ENCODE results near the gene UPK3A.
A peak's percentile ranks its signal among the peaks of the same experiment; 100 is the strongest.

UPK3A gene

DNA sequence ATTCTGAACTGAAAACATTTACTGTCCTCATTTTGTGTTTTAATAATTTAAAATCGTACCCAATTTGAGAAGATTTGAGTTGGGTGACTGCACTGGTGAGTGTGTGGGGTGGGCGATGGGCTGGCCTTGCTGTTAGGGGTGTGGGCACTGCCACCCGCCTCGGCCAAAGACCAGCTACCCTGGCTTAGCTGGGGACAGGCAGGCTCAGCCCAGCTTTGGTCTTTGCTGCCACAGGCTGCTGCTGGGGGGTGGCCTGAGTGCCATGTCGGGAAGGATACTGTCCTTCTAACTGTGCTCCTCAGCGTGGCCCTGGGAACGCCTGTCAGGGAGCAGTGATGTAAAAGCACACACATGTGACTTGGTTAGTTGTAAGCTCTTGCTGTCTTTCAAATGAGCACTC is 47.3 kb downstream of the UPK3A start:
- no peak for DNase-seq

GRCh38 chr22:45334068-45334467 is 49.3 kb downstream of the UPK3A start:
- DNase-seq = no peak

DNA sequence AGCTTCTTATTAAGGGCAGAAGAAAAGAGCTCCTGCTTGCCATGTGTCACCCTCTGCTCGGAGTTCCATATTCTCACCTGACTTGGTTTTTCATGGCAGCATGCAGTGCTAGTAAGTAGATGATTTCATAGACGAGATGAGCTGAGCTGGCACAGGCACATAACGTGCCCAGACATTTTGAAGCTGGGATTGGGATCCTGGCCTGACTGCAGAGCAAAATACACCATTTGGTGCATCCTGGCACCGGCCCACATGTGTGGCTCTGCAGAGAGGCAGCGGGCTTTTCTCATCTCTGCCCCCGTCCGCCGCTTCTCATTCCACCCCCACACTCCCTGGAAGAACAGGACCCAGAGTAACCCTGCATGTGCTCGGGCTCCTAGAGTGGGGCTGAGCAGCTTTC is 49.8 kb downstream of the UPK3A start:
- DNase-seq = no peak

DNA sequence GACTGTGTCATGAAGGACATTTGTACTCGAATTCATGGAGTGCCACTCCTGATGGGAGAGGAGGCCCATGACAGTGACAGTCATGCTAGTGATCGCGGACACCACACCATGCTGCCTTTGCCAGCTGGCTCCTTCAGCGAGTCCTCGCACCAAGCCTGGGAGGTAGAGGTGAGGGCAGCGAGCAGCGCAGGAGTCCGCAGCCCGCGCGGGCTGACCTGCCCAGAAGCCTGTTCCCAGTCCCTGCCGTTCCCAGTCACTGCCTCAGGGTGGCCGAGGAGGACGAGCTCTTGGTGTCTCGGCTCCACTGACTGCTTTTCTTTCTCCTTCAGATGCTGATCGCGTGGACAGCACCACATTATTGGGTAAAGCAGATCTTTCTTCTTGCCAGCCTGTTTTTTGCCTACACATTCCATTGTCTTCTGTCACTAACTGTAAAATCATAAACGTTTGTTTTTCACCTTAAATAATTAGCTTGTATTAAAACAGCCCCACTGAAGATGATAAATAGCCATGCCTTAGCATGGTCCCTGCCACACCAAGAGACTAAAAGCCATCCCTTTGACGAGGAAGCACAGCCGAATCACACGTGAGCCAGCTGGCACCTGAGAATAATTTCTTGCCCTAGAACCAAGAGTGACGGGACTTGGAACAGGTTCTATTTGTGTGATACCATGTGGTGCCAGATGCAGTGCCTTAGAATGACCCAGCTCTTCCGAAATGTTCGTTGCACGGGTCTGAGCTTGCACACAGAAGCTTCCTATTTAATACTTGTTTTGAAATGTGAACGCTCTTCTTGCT is 50.5 kb downstream of the UPK3A start:
- no peak for DNase-seq

DNA sequence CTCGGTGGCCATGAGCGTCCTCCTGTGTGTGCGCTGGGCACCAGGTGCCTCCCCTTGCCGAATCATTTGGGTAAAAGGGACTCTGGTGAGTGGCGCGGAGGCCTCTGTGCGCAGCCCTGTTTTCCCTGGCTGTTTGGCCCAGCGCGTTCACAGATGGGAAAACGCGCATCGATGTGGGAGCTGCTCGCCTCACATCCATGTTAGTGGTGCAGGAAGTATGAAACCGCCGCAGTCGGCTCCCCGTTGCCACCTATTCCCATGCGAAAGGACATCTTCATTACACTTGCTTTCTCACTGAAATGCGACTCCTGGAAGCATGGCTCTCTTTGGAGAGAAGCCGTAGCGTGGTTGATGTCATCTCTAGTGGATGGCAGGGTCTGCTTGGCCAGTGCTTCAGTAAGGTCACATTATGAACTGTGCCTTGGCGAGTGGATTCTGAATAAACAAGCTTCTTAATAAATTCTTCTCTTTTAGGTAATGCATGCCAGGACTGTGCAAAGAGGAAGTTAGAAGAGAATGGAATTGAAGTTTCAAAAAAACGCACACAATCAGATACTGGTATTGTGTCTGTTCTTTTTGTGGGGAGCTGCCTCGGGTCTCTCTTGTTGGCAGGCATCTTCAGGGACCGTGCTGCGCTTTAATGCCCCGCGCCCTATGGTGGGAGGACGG is 51.2 kb downstream of the UPK3A start:
- DNase-seq = no peak

DNA sequence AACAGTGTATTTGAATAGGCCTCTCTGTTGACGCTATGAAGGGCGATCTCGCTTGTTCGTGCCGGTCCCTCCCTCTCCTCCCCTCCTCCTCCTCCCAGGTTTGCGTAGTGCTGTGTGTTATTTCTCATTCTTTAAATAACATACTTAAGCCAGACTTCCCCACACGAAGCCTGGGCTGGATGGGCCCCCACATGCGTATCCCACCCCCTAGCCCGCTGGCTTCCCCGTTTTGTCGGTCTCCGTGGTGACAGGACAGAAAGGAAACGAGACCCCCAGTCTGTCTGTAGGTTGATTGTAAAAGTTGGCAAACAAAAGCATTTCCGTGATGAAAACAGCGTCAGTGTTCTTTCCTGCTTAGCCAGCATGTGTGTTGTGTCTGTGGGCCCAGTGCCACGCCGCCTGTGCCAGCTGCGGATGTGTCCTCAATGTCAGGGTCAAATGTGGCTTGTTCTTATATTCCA is 52.3 kb downstream of the UPK3A start:
- DNase-seq = peak; percentile 67

GRCh38 chr22:45337536-45337935 is 52.8 kb downstream of the UPK3A start:
- DNase-seq = no peak

DNA sequence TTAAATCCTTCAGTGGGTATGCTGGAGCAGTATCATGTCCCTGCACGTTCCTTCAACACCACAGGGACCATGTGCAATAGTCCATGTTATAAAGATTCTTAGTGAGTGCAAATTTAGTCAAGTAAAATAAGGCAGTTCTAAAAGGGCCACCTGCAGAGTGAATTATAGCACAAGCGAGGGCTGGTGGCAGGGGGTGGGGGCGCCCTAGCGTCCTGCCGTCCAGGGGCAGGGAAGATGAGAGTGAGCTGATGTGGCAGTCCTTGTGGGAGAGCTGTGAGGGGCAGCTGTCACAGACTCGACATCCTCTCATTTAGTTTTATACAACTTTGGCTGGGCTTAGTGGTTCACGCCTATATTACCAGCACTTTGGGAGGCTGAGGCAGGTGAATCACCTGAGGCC is 54.0 kb downstream of the UPK3A start:
- DNase-seq = no peak

DNA sequence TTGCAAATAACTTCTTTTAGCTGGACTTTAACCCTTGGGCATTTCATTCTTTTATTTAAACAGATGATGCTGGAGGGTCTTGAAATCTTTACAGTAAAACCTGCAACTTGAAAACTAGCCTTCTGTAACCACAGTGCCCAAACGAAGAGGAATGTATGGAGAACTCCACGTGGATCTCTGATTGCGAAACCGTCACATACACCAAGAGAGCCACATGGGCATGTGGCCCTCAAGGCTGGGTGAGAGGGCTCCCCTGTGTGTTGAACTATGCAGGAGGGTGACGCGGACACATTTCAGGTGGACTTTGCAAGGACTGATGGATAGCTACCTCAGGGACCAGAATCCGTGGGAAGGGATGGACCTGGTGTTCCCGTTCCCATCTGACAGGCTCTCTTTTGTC is 55.6 kb downstream of the UPK3A start:
- no peak for DNase-seq

GRCh38 chr22:45341498-45341897 is 56.7 kb downstream of the UPK3A start:
- DNase-seq = peak; percentile 71

DNA sequence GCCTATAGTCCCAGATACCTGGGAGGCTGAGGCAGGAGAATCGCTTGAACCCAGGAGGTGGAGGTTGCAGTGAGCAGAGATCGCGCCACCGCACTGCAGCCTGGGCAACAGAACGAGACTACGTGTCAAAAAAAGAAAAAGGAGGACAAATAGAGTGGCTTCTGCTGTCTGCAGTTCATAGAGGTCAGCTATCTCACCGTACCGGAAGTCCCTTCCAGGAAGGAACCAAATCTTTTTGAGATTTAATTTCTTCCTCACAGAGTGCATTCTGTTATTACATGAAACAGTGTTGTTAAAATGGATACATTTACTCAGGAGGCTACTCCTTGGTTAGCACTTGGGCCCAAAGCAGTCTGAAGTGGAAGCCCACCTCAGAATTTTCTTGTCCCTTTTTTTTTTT is 58.4 kb downstream of the UPK3A start:
- DNase-seq = no peak

GRCh38 chr22:45344334-45344733 is 59.6 kb downstream of the UPK3A start:
- no peak for DNase-seq
